Activated T-helper 2 cell treated with anti-CD3 and anti-CD28 coated beads, Interferon-gamma antibody, Interleukin-2, Interleukin-4, amounts not matched to agents 10 μg/mL and 5 μg/mL and 100 μg/mL, durations not matched to agents 14 hours and 24 hours and 36 hours (primary cell): Measurements from ENCODE around the gene BICD1. TPM values are rescaled to one million over a fixed set of nuclear protein-coding genes. Genes with fewer than 3 reads are reported as not detected.
"Not testable (repeated sequence)": the region's sequence is repeated elsewhere in the genome, so short reads cannot be mapped to it uniquely, and the experiment has no call there.

Experiments
- DNase-seq: peaks from one replicate; pipeline ENCODE4 v3.0.0; 2021; ENCODE audit warnings: low spot score
- H3K27ac Mint-ChIP-seq: one replicate; pipeline ENCODE4 v1.8.0; 2021; ENCODE audit warnings: mixed read lengths
- H3K27me3 Mint-ChIP-seq: one replicate; pipeline ENCODE4 v1.8.0; 2021; ENCODE audit warnings: low read depth, mixed read lengths
- H3K36me3 Mint-ChIP-seq: one replicate; pipeline ENCODE4 v1.8.0; 2021; ENCODE audit warnings: low read depth, mixed read lengths
- H3K4me1 Mint-ChIP-seq: one replicate; pipeline ENCODE4 v1.8.0; 2021; ENCODE audit warnings: low read depth, mixed read lengths
- H3K4me3 Mint-ChIP-seq: one replicate; pipeline ENCODE4 v1.8.0; 2021; ENCODE audit warnings: low read depth, mild to moderate bottlenecking, moderate library complexity, mixed read lengths
- H3K9me3 Mint-ChIP-seq: one replicate; pipeline ENCODE4 v1.8.0; 2021; ENCODE audit warnings: mixed read lengths
- intact Hi-C: fragments of 100-400 bp; cut with micrococcal nuclease; formaldehyde crosslinking; loops from one replicate; pipeline ENCODE4 v1.15.1; 2023
- total RNA-seq: library from RNA; stranded (reverse); gene quantifications from 2 replicates; pipeline ENCODE4 v1.2.3, GENCODE V29; 2022

Gene BICD1
- total RNA-seq, 1 donor from 2014 or later: 8.0 TPM

DNA sequence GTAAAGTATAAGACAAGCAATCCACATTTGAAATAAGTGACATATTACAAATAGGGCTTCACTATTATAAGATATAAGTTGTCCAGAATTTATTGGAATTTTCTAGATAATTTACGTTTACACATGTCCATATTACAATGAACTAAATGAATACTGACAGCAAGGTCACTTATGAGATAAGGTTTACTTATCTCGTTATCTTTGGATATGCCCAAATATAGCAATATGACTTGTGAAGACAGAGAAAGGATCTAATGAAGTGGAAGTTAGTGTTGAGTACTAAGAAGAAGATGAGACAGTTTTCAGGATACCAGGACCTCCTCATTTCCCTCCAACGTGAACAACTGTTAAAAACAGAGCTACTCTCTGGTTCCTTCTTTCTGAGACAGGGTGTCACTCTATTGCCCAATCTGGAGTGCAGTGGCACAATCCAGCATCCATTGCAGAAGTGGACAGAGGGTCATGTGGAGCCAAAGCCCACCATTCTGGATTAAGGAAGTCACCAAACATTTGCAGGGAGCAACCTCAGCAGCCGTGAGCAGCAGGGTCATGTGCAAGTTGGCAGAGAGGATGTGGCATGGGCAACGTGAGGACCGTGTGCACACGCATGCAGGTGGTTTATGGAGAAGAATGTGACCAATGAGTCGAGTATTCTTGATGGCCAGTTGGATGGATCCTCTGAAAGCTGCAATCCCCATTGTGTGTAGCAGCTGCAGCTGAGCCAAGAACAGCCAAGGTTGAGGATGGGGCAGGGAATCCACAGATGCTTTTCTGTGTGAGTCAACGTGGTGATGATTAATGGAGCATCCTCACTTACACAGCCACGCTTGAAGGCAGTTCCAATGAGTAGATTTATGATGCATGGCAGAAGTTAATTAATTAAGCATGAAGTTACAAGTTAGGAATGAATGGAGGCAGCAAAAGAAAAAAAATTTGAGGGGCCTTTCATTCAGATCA, 111.0 kb downstream of the BICD1 start:
- DNase-seq: no peak
- Mint-ChIP-seq H3K4me3 (no peak overlapping the region), H3K27ac (no peak overlapping the region), H3K4me1 (no peaks in the 10 kb centered on the region), H3K9me3 (no peaks in the 10 kb centered on the region), H3K27me3 (no peaks in the 10 kb centered on the region), H3K36me3 (no peaks in the 10 kb centered on the region)
- intact Hi-C loops: no loop called here

DNA sequence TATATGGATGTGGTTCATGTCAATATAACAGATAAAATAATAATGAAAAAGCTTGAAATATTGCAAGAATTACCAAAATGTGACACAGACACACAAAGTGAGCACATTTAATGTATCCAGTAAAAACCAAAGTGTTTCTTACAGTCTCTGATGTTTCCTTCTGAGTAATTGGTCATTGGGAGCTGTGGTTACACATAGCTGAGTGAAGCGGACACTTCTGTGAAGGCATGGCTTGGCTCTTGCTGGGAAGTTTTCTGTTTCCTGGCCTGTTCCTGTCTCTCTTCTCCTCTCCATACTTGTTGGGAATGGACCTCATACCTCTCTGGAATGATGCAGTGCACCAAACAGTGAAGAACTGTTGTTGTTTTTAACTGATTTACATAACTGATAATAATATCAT, 117.3 kb downstream of the BICD1 start:
- Mint-ChIP-seq H3K4me1 (no peaks in the 10 kb centered on the region), H3K4me3 (no peak overlapping the region), H3K9me3 (no peaks in the 10 kb centered on the region), H3K27me3 (no peaks in the 10 kb centered on the region), H3K36me3 (no peaks in the 10 kb centered on the region), H3K27ac (no peak overlapping the region)
- intact Hi-C loops: no loop called here
- no peak for DNase-seq

DNA sequence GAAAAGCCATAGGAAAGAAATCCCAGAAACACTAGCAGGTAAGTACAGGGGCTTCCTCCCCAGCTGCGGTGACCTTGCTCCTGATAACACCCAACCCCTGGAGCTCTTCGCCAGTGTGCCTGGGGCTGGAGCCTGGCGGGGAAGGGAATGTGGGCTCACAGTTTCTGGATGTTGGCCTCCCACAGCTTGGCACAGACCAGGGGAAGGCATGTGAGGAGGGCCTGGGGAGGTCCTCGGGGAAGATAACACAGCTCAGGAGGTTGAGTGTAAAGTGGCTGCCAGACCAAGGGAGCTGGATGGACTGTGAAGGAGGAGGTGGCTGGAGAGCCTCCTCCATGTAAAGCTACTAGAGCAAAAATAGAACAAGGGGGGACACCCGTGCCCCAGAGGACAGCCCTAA, 120.1 kb downstream of the BICD1 start:
- Mint-ChIP-seq H3K36me3 (no peaks in the 10 kb centered on the region), H3K9me3 (no peaks in the 10 kb centered on the region), H3K4me3 (no peak overlapping the region), H3K27ac (no peak overlapping the region), H3K27me3 (no peaks in the 10 kb centered on the region), H3K4me1 (no peaks in the 10 kb centered on the region)
- intact Hi-C loops: no loop called here
- DNase-seq: no peak

DNA sequence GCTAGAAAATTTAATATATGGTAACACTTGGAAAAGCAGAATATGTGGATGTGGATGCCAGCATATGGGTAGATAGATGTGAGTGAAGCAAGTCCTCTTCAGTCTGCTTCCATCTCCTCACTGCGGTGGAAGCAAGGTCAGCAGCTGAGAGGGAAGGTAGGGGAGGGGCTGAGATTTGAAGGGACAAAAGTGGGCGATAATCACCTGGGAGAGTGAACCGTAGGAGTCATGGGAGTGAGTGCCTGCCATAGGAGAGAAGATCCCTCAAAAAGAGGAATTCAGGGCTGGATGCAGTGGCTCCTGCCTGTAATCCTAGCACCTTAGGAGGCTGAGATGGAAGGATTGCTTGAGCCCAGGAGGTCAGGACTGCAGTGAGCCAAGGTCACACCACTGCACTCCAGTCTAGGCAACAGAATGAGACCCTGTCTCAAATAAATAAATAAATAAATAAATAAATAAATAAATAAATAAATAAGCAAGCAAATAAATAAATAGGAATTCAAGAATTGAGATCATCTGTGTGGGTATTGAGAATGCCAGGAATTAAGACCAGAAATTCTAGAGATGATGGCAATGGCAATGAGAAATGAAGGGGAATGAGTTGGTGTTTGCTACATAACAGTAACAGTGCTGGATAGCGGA, 123.4 kb downstream of the BICD1 start:
- Mint-ChIP-seq H3K9me3 (no peaks in the 10 kb centered on the region), H3K27me3 (no peaks in the 10 kb centered on the region), H3K36me3 (no peaks in the 10 kb centered on the region), H3K27ac (no peak overlapping the region), H3K4me1 (no peaks in the 10 kb centered on the region), H3K4me3 (no peak overlapping the region)
- DNase-seq: no peak
- intact Hi-C loops: no loop called here

DNA sequence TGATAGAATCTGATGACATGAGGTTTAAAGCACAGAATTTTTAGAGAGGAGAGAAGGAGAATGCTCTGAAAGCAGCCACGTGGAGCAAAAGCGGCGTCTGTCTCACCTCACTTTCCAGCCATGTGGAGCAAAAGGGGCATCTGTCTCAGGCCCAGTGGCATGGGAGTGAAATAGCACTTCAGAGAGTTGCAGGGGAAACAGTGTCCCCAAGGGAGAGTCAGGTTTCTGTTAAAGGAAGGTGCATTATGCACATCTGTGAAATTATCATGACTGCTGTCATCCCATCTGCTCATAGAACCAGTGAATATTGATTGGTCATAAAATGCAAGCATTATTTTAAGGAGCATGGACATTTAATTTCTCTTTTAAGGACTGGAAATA, 124.0 kb downstream of the BICD1 start:
- Mint-ChIP-seq H3K27me3 (no peaks in the 10 kb centered on the region), H3K4me3 (no peak overlapping the region), H3K4me1 (no peaks in the 10 kb centered on the region), H3K9me3 (no peaks in the 10 kb centered on the region), H3K27ac (no peak overlapping the region), H3K36me3 (no peaks in the 10 kb centered on the region)
- DNase-seq: no peak
- intact Hi-C loops: no loop called here

DNA sequence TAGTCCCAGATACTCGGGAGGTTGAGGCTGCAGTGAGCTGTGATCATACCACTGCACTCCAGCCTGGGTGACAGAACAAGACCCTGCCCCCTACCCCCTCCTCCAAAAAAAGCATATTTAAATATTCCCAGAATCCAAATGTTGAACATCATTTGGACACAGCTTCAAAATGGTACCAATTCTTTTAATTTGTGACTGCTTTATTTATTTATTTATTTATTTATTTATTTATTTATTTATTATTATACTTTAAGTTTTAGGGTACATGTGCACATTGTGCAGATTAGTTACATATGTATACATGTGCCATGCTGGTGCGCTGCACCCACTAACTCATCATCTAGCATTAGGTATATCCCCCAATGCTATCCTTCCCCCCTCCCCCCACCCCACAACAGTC, 124.7 kb downstream of the BICD1 start:
- H3K4me1 Mint-ChIP-seq, H3K27me3 Mint-ChIP-seq, H3K9me3 Mint-ChIP-seq, H3K27ac Mint-ChIP-seq, H3K36me3 Mint-ChIP-seq, intact Hi-C loops, DNase-seq, H3K4me3 Mint-ChIP-seq: not testable (repeated sequence)

DNA sequence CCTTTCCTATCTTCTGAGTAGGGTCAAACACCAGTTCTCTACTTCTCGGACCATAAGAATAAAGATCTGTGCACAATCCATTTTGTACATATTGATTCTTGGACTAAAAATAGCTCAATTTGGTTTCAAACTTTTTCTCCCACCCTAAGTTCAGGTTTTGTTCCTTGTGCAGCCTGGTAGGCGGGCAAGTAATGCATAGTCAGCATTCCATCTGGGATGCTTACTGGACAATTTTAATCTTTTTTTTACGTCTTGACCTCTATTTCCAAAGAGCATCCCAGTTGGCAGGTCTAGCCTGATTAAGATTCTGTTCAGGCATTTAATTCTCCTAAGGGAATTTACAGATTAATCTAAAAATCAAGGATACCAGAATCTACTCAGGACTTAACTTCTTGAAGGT, 126.9 kb downstream of the BICD1 start:
- intact Hi-C loops: no loop called here
- Mint-ChIP-seq H3K36me3 (no peaks in the 10 kb centered on the region), H3K4me3 (no peak overlapping the region), H3K9me3 (peaks cover 4% of the 10 kb centered on the region), H3K27ac (no peak overlapping the region), H3K27me3 (no peaks in the 10 kb centered on the region), H3K4me1 (no peaks in the 10 kb centered on the region)
- DNase-seq: no peak

DNA sequence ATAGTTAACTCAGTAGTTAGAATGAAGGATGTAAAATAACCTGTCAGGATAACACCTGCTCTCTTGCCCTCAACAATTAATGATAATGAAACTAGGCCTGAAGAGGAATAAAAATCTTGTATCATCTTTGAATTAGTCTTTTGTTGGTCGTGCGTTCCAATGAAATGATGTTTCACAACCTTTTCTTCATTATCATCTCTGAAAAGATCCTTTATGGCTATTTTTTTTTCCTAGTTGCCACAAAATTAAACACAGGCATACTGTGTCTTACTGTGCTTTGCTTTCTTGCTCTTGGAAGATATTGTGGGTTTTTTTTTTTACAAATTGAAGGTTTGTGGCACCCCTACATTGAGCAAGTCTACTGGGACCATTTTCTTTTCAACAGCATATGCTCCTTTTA, 128.6 kb downstream of the BICD1 start:
- no peaks in the 10 kb centered on the region for H3K27me3 Mint-ChIP-seq
- H3K4me3 Mint-ChIP-seq: no peak overlapping the region
- no peaks in the 10 kb centered on the region for H3K4me1 Mint-ChIP-seq
- no peak overlapping the region for H3K27ac Mint-ChIP-seq
- DNase-seq: no peak
- intact Hi-C loops: no loop called here
- H3K9me3 Mint-ChIP-seq: peaks cover 4% of the 10 kb centered on the region
- H3K36me3 Mint-ChIP-seq: no peaks in the 10 kb centered on the region

DNA sequence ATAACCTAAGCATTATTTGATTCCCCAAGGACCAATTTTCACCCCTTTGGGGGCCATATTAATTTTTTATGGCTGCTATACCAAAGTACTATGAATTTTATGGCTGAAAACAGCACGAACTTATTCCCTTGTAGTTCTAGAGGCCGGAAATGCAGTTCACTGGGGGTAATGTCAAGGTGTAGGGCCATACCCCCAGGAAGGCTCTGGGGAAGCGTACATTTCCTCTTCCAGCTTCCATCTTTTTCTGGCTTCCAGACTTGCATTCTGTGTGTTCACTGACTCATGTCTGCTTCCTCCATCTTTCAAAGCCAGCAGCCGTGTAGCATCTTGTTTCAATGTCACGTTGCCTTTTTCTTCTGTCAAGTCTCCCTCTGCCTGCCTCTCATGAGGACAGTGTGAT, 133.5 kb downstream of the BICD1 start:
- Mint-ChIP-seq H3K36me3 (no peaks in the 10 kb centered on the region), H3K4me1 (no peaks in the 10 kb centered on the region), H3K9me3 (peaks cover 4% of the 10 kb centered on the region), H3K27me3 (no peaks in the 10 kb centered on the region), H3K4me3 (no peak overlapping the region), H3K27ac (no peak overlapping the region)
- intact Hi-C loops: no loop called here
- DNase-seq: no peak

DNA sequence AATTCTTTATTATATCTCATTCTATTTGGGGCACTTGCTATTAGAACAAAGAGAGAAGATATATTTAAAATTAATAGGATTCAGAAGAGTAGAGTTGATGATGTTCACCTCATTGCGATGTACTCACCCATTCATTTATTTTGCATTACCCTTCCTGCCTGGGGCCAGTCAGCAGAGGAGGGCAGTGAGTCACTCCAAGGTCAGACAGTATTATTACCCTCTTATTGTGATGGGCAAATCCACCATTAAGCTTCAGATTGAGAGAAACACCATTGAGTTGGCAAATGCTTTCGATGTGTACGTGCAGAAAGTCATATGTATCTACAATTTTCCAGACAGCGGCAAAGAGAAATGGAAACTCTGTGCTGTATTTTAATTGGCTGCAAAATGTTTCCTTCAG, 134.2 kb downstream of the BICD1 start:
- Mint-ChIP-seq H3K4me1 (no peaks in the 10 kb centered on the region), H3K9me3 (peaks cover 4% of the 10 kb centered on the region), H3K27ac (no peak overlapping the region), H3K36me3 (no peaks in the 10 kb centered on the region), H3K4me3 (no peak overlapping the region), H3K27me3 (no peaks in the 10 kb centered on the region)
- intact Hi-C loops: no loop called here
- no peak for DNase-seq

DNA sequence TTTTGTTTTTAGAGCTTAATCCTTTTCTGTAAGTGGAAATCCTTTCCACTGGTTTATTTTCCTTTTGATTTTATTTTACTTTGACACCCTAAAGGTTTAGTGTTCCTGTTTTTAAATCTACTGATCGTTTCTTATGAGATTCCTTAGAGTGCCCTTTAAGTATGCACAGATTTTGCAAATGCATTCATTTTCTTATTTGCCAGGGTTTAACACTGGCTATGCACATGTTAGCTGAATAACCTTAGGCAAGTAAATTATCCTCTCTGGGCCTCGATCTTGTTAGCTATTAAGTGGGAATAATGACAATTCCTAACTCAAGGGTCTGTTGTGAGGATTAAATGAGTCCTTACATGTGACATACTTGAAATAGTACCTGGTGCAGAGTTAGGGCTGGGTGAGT, 136.0 kb downstream of the BICD1 start:
- no peak for DNase-seq
- H3K27ac Mint-ChIP-seq: no peak overlapping the region
- intact Hi-C loops: no loop called here
- no peaks in the 10 kb centered on the region for H3K27me3 Mint-ChIP-seq
- H3K4me1 Mint-ChIP-seq: no peaks in the 10 kb centered on the region
- no peaks in the 10 kb centered on the region for H3K36me3 Mint-ChIP-seq
- no peak overlapping the region for H3K4me3 Mint-ChIP-seq
- H3K9me3 Mint-ChIP-seq: no peaks in the 10 kb centered on the region

DNA sequence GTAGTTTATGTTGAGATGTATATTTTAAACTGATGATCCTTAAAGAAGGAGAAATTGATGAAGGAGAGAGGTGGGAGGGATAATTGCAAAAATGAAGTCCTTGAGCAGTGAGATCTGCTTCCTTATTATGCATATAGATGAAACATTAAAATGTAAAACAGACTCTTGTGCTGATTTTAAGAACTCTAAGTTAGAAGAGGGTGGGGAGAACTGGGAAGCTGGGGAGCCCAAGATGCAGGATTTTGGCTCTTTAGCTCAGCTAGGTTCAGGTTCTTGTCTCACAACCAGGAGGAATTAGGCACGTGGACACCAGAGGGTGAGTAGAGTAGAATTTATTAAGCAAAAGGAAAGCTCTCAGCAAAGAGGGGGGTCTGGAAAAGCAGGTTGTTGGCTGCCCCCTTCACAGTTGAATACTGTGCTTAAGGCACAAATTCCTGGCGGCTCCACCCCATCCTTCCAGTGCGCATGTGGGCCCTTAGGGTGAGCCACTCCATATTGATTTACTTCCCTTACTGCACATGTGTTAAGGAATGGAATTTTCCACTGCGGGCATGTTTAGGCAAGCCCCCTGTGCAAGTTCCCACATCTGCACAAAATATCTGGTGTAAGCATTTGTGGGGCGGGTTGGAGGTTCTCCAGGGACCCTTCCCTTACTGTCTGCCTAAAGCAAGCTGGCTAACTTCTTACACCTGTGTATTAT, 141.9 kb downstream of the BICD1 start:
- DNase-seq: no peak
- no peaks in the 10 kb centered on the region for H3K27me3 Mint-ChIP-seq
- intact Hi-C loops: no loop called here
- H3K27ac Mint-ChIP-seq: no peak overlapping the region
- H3K36me3 Mint-ChIP-seq: no peaks in the 10 kb centered on the region
- no peaks in the 10 kb centered on the region for H3K4me1 Mint-ChIP-seq
- H3K4me3 Mint-ChIP-seq: no peak overlapping the region
- H3K9me3 Mint-ChIP-seq: no peaks in the 10 kb centered on the region

DNA sequence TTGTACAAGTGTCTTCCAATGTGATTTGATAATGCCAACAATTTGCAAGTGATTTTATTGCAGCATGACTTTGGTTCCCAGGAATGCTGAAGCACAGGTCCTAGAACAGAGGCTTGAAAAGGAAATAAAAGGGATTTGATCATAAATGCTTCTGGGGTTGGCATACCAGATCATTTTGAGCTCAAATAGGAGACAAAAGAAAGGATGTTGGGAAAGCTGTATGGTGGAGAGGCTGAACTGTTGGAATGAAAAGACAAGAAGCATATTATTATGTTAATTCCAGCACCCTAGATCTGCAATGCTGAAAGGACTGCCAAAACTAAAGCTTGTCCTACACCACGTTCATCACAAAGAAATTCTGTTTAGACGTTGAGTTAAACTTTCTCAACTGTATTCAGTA, 143.1 kb downstream of the BICD1 start:
- no peak for DNase-seq
- intact Hi-C loops: loop anchor here (10.0 kb wide), 1 partner anchor 115 kb away; no protein-coding TSS in a partner anchor
- Mint-ChIP-seq H3K4me3 (no peak overlapping the region), H3K27me3 (no peaks in the 10 kb centered on the region), H3K9me3 (no peaks in the 10 kb centered on the region), H3K27ac (no peak overlapping the region), H3K4me1 (no peaks in the 10 kb centered on the region), H3K36me3 (no peaks in the 10 kb centered on the region)
